H9 (cell line): ENCODE measurements around the gene KCNJ16. TPM values are rescaled to one million over a fixed set of nuclear protein-coding genes. Genes with fewer than 3 reads are reported as not detected.

ENCODE experiments used
- DNase-seq: peaks from one replicate; pipeline ENCODE4 v3.0.0-alpha.2; 2017
- H2AFZ ChIP-seq: one replicate; pipeline ENCODE4 v1.6.1; 2013; ENCODE audit warnings: mild to moderate bottlenecking, low read length, control low read depth, moderate library complexity
- H2AK5ac ChIP-seq: 2 replicates; pipeline ENCODE4 v1.6.1; 2013; ENCODE audit warnings: low read length, control low read depth, mixed read lengths; ENCODE audit not compliant: insufficient read length
- H2BK120ac ChIP-seq: one replicate; pipeline ENCODE4 v1.6.1; 2013; ENCODE audit warnings: low read depth, mild to moderate bottlenecking, low read length, control low read depth, inconsistent platforms; ENCODE audit not compliant: poor library complexity, severe bottlenecking
- H2BK12ac ChIP-seq: 2 replicates; pipeline ENCODE4 v1.6.1; 2013; ENCODE audit warnings: low read length, control low read depth, mixed read lengths, low read depth; ENCODE audit not compliant: insufficient read length
- H2BK15ac ChIP-seq: 2 replicates; pipeline ENCODE4 v1.6.1; 2013; ENCODE audit warnings: low read depth, low read length, control low read depth
- H2BK20ac ChIP-seq: one replicate; pipeline ENCODE4 v1.6.1; 2013; ENCODE audit warnings: low read depth, mild to moderate bottlenecking, low read length, control low read depth, inconsistent platforms; ENCODE audit not compliant: poor library complexity, severe bottlenecking
- H2BK5ac ChIP-seq: 2 replicates; pipeline ENCODE4 v1.6.1; 2013; ENCODE audit warnings: low read length, control low read depth, mixed read lengths; ENCODE audit not compliant: insufficient read length
- H3K14ac ChIP-seq: 2 replicates; pipeline ENCODE4 v1.6.1; 2013; ENCODE audit warnings: low read length, control low read depth; ENCODE audit not compliant: insufficient read depth
- H3K18ac ChIP-seq: 2 replicates; pipeline ENCODE4 v1.6.1; 2013; ENCODE audit warnings: low read depth, mild to moderate bottlenecking, mixed read lengths, low read length, control low read depth; ENCODE audit not compliant: insufficient read length
- H3K23ac ChIP-seq: 2 replicates; pipeline ENCODE4 v1.6.1; 2013; ENCODE audit warnings: low read length, control low read depth, mixed read lengths, low read depth; ENCODE audit not compliant: insufficient read length
- H3K23me2 ChIP-seq: 2 replicates; pipeline ENCODE4 v1.6.1; 2013; ENCODE audit warnings: low read depth, mild to moderate bottlenecking, mixed read lengths, low read length, control low read depth; ENCODE audit not compliant: insufficient read length, poor library complexity, severe bottlenecking
- H3K27ac ChIP-seq: 2 replicates; pipeline ENCODE4 v1.5.1; 2013; ENCODE audit warnings: low read length, control low read depth, mixed read lengths, low read depth; ENCODE audit not compliant: insufficient read length
- H3K27me3 ChIP-seq: 2 replicates; pipeline ENCODE4 v1.6.1; 2013; ENCODE audit warnings: low read length, control low read depth, inconsistent platforms; ENCODE audit not compliant: insufficient read depth
- H3K4ac ChIP-seq: 2 replicates; pipeline ENCODE4 v1.6.1; 2013; ENCODE audit warnings: low read depth, mild to moderate bottlenecking, control low read depth, inconsistent platforms, low read length, moderate library complexity
- H3K4me1 ChIP-seq: 2 replicates; pipeline ENCODE4 v1.6.1; 2013; ENCODE audit warnings: low read length, control low read depth, inconsistent platforms; ENCODE audit not compliant: insufficient read depth
- H3K4me2 ChIP-seq: 2 replicates; pipeline ENCODE4 v1.6.1; 2013; ENCODE audit warnings: low read length, control low read depth, mixed read lengths; ENCODE audit not compliant: insufficient read length, insufficient read depth
- H3K56ac ChIP-seq: 2 replicates; pipeline ENCODE4 v1.6.1; 2013; ENCODE audit warnings: low read depth, mild to moderate bottlenecking, mixed read lengths, low read length, control low read depth; ENCODE audit not compliant: insufficient read length
- H3K79me1 ChIP-seq: 2 replicates; pipeline ENCODE4 v1.6.1; 2013; ENCODE audit warnings: low read depth, mild to moderate bottlenecking, moderate library complexity, low read length, control low read depth, inconsistent platforms; ENCODE audit not compliant: insufficient read depth, poor library complexity, severe bottlenecking
- H3K79me2 ChIP-seq: 2 replicates; pipeline ENCODE4 v1.6.1; 2013; ENCODE audit warnings: low read length, control low read depth, inconsistent platforms; ENCODE audit not compliant: insufficient read depth
- H3K9ac ChIP-seq: 2 replicates; pipeline ENCODE4 v1.6.1; 2013; ENCODE audit warnings: low read length, control low read depth, mixed read lengths; ENCODE audit not compliant: insufficient read length; ENCODE audit errors: extremely low read depth
- H3K9me3 ChIP-seq: one replicate; pipeline ENCODE4 v1.6.1; 2013; ENCODE audit warnings: low read depth, low read length, inconsistent platforms; ENCODE audit not compliant: control insufficient read depth
- H3T11ph ChIP-seq: one replicate; pipeline ENCODE4 v1.6.1; 2013; ENCODE audit warnings: mild to moderate bottlenecking, low read length, control low read depth, inconsistent platforms
- H4K20me1 ChIP-seq: one replicate; pipeline ENCODE4 v1.6.1; 2013; ENCODE audit not compliant: control insufficient read depth, insufficient read length, insufficient read depth
- H4K5ac ChIP-seq: 2 replicates; pipeline ENCODE4 v1.6.1; 2013; ENCODE audit warnings: low read depth, mild to moderate bottlenecking, mixed read lengths, low read length, control low read depth; ENCODE audit not compliant: insufficient read length
- H4K8ac ChIP-seq: replicated peaks from 2 replicates; pipeline ENCODE4 v1.6.1; 2013; ENCODE audit warnings: low read length, control low read depth, mixed read lengths, low read depth; ENCODE audit not compliant: insufficient read length
- H4K91ac ChIP-seq: 2 replicates; pipeline ENCODE4 v1.6.1; 2013; ENCODE audit warnings: low read depth, mild to moderate bottlenecking, moderate library complexity, mixed read lengths, low read length, control low read depth; ENCODE audit not compliant: insufficient read length
- H3K27ac Mint-ChIP-seq, 3 experiments: 2 replicates in 2 of 3; 3 replicates in 1 of 3; pipeline ENCODE4 v1.8.0; 2020 to 2021; ENCODE audit warnings: mixed read lengths in 3 of 3, mild to moderate bottlenecking in 1 of 3, moderate library complexity in 1 of 3
- H3K27me3 Mint-ChIP-seq: 2 replicates; pipeline ENCODE4 v1.8.0; 2021; ENCODE audit warnings: low read depth, mild to moderate bottlenecking, moderate library complexity, mixed read lengths
- H3K36me3 Mint-ChIP-seq, 3 experiments: 2 replicates in 2 of 3; 3 replicates in 1 of 3; pipeline ENCODE4 v1.8.0; 2020 to 2021; ENCODE audit warnings: low read depth in 3 of 3, mixed read lengths in 3 of 3; ENCODE audit not compliant: insufficient read depth in 1 of 3
- H3K4me1 Mint-ChIP-seq, 2 experiments: 2 replicates each; pipeline ENCODE4 v1.8.0; 2020; ENCODE audit warnings: mixed read lengths in 2 of 2
- H3K4me3 Mint-ChIP-seq, 2 experiments: 2 replicates in 1 of 2; 3 replicates in 1 of 2; pipeline ENCODE4 v1.8.0; 2020 to 2021; ENCODE audit warnings: mild to moderate bottlenecking in 2 of 2, mixed read lengths in 2 of 2, moderate library complexity in 1 of 2
- H3K9me3 Mint-ChIP-seq, 2 experiments: 2 replicates in 1 of 2; 3 replicates in 1 of 2; pipeline ENCODE4 v1.8.0; 2020; ENCODE audit warnings: mild to moderate bottlenecking in 2 of 2, mixed read lengths in 2 of 2, moderate library complexity in 1 of 2
- whole genome bisulfite sequencing: extraction: QIAGEN DNeasy Blood & Tissue Kit; methylation state at CpG from one replicate; pipeline ENCODE4 v1.1.7; 2013; ENCODE audit warnings: missing lambda C conversion rate, low lambda C conversion rate, mixed read lengths; ENCODE audit not compliant: insufficient read length; ENCODE audit errors: extremely low coverage; 5-methylcytosine and 5-hydroxymethylcytosine counted together
- total RNA-seq: library from RNA; stranded (reverse); gene quantifications from 2 replicates; pipeline ENCODE4 v1.2.1, GENCODE V29; 2021
- TF ChIP-seq, protein P1 (sequence below): fragments of 200-600 bp; sonication (generic); conservative IDR thresholded peaks from 3 replicates; pipeline ENCODE4 v1.8.0; 2021; ENCODE audit warnings: antibody characterized with exemption, mild to moderate bottlenecking

Gene KCNJ16
- total RNA-seq, 1 experiment from 2014 or later: not detected

DNA sequence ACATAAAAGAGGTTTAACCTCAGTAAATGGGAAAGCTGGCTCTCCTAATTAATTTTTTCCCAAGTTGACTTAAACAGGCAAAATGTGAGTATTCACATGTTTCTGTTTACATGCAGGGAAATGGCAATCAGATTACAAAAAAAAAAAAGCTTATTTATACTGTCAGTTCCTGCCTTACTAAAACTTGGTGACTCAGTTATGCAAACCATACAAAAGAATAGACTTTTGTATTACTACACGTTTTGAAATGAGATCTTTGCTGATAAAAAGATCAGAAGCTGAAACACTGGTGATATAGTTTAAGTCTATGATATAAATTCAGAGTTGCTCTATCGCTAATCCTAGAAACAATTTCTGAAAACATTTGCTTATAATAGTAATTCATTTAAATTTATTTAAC is 85.0 kb downstream of the KCNJ16 start:
- Histone ChIP-seq H3K9ac (no peak overlapping the region), H3K23ac (no peak overlapping the region), H3K27me3 (no peaks in the 10 kb centered on the region), H3K27ac (no peak overlapping the region), H2AK5ac (no peak overlapping the region), H2AFZ (no peak overlapping the region), H3T11ph (no peak overlapping the region), H4K20me1 (no peaks in the 10 kb centered on the region), H2BK20ac (no peak overlapping the region), H4K91ac (no peak overlapping the region), H3K4me1 (no peaks in the 10 kb centered on the region), H2BK120ac (no peak overlapping the region), H4K5ac (no peak overlapping the region), H4K8ac (no peak overlapping the region), H3K23me2 (no peaks in the 10 kb centered on the region), H2BK15ac (no peak overlapping the region), H3K4ac (no peak overlapping the region), H3K4me2 (no peak overlapping the region), H3K14ac (no peak overlapping the region), H3K9me3 (no peaks in the 10 kb centered on the region), H3K79me2 (no peaks in the 10 kb centered on the region), H3K56ac (no peak overlapping the region), H2BK12ac (no peak overlapping the region), H3K18ac (no peak overlapping the region), H3K79me1 (no peaks in the 10 kb centered on the region), H2BK5ac (no peak overlapping the region)
- TF ChIP-seq, protein P1, sequence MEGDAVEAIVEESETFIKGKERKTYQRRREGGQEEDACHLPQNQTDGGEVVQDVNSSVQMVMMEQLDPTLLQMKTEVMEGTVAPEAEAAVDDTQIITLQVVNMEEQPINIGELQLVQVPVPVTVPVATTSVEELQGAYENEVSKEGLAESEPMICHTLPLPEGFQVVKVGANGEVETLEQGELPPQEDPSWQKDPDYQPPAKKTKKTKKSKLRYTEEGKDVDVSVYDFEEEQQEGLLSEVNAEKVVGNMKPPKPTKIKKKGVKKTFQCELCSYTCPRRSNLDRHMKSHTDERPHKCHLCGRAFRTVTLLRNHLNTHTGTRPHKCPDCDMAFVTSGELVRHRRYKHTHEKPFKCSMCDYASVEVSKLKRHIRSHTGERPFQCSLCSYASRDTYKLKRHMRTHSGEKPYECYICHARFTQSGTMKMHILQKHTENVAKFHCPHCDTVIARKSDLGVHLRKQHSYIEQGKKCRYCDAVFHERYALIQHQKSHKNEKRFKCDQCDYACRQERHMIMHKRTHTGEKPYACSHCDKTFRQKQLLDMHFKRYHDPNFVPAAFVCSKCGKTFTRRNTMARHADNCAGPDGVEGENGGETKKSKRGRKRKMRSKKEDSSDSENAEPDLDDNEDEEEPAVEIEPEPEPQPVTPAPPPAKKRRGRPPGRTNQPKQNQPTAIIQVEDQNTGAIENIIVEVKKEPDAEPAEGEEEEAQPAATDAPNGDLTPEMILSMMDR: no peak
- H3K4me3 Mint-ChIP-seq: no peak overlapping the region
- DNase-seq: no peak
- WGBS: no CpG with 5 or more reads among the region's 2 CpGs
- no peaks in the 10 kb centered on the region for H3K9me3 Mint-ChIP-seq
- no peaks in the 10 kb centered on the region for H3K36me3 Mint-ChIP-seq
- no peaks in the 10 kb centered on the region; the same call in 1 of the 2 replicates for H3K27me3 Mint-ChIP-seq
- no peak overlapping the region for H3K27ac Mint-ChIP-seq
- no peaks in the 10 kb centered on the region for H3K4me1 Mint-ChIP-seq
